ENCODE data around the gene RBKS. TPM values are rescaled to one million over a fixed set of nuclear protein-coding genes. Genes with fewer than 3 reads are reported as not detected.

The RBKS gene
- total and polyA plus RNA-seq, 8 donors = 1.5 to 3.9 (median 2.4) TPM

- FAIRE-seq = no peak
- peak in 1 of 4 donors; percentile 30 for ATAC-seq
Observed at GRCh38 chr2:27915191-27915590, 25.0 kb upstream of the RBKS start.

GRCh38 chr2:27914805-27915175, 24.6 kb upstream of the RBKS start:
- intact Hi-C loops (cut with DNase I) = no loop called here
- DNase-seq (no peak), FAIRE-seq (no peak), ATAC-seq (no peak)
- no peak for TF ChIP-seq CTCF (IDR thresholded peaks at IDR 0.05)
- no peaks in the 10 kb centered on the region for H3K27me3 ChIP-seq
- H3K36me3 ChIP-seq = no peaks in the 10 kb centered on the region
- no peak overlapping the region for H3K27ac ChIP-seq
- H3K4me3 ChIP-seq = no peak overlapping the region
- H3K9me3 ChIP-seq = no peaks in the 10 kb centered on the region
- peaks cover 14 to 25% (median 20%) of the 10 kb centered on the region in 3 donors for H3K4me1 ChIP-seq

More at GRCh38 chr2:27915191-27915590, 25.0 kb upstream of the RBKS start:
- no peak for TF ChIP-seq CTCF (IDR thresholded peaks at IDR 0.05)
- Histone ChIP-seq H3K9me3 (no peaks in the 10 kb centered on the region), H3K4me3 (no peak overlapping the region), H3K27me3 (no peaks in the 10 kb centered on the region), H3K4me1 (peaks cover 14 to 29% (median 24%) of the 10 kb centered on the region in 3 donors), H3K27ac (no peak overlapping the region), H3K36me3 (no peaks in the 10 kb centered on the region)
- DNase-seq = no peak
- intact Hi-C loops (cut with DNase I) = no loop called here
- WGBS, 2 donors = 68 to 69% methylated on average over 5 of the region's 5 CpGs

- H3K4me1 ChIP-seq = peaks cover 14 to 23% (median 14%) of the 10 kb centered on the region in 3 donors
- no peak for FAIRE-seq
- no peaks in the 10 kb centered on the region for H3K36me3 ChIP-seq
- no peak for DNase-seq
- no peak overlapping the region for H3K4me3 ChIP-seq
- intact Hi-C loops (cut with DNase I) = no loop called here
- TF ChIP-seq CTCF (IDR thresholded peaks at IDR 0.05) = no peak
- H3K27me3 ChIP-seq = no peaks in the 10 kb centered on the region
- ATAC-seq = no peak
- no peaks in the 10 kb centered on the region for H3K9me3 ChIP-seq
- WGBS, 2 donors = 78 to 86% methylated on average over 2 of the region's 2 CpGs
- H3K27ac ChIP-seq = no peak overlapping the region
Observed at GRCh38 chr2:27914041-27914804, 24.0 kb upstream of the RBKS start.

GRCh38 chr2:27912512-27912911, 22.3 kb upstream of the RBKS start:
- FAIRE-seq = no peak
- Histone ChIP-seq H3K4me3 (no peak overlapping the region), H3K27ac (no peak overlapping the region), H3K27me3 (no peaks in the 10 kb centered on the region), H3K4me1 (peaks cover 14 to 23% (median 14%) of the 10 kb centered on the region in 3 donors), H3K9me3 (no peaks in the 10 kb centered on the region), H3K36me3 (no peaks in the 10 kb centered on the region)
- ATAC-seq = no peak
- WGBS, 2 donors = 98 to 99% methylated on average over 2 of the region's 2 CpGs
- intact Hi-C loops (cut with DNase I) = no loop called here
- no peak for DNase-seq
- TF ChIP-seq CTCF (IDR thresholded peaks at IDR 0.05) = no peak

- Histone ChIP-seq H3K27ac (no peak overlapping the region), H3K4me3 (no peak overlapping the region), H3K27me3 (no peaks in the 10 kb centered on the region), H3K9me3 (no peaks in the 10 kb centered on the region), H3K4me1 (peaks cover 11 to 22% (median 12%) of the 10 kb centered on the region in 3 donors), H3K36me3 (no peaks in the 10 kb centered on the region)
- no peak for TF ChIP-seq CTCF (IDR thresholded peaks at IDR 0.05)
- FAIRE-seq = no peak
- no peak for DNase-seq
- no peak for ATAC-seq
- intact Hi-C loops (cut with DNase I) = no loop called here
- 91 to 99% methylated on average over 2 of the region's 2 CpGs for WGBS, 2 donors
Observed at GRCh38 chr2:27911458-27912210, 21.4 kb upstream of the RBKS start.
